Osteocyte (in vitro differentiated cells): ENCODE results near the gene PHF3. TPM values are rescaled to one million over a fixed set of nuclear protein-coding genes. Genes with fewer than 3 reads are reported as not detected.
A peak's percentile ranks its signal among the peaks of the same experiment; 100 is the strongest.

Experiments used
- DNase-seq: peaks from one replicate; pipeline ENCODE4 v3.0.0; 2021; ENCODE audit warnings: mixed read lengths; ENCODE audit not compliant: unreplicated experiment; ENCODE audit errors: extremely low spot score
- H3K27ac Mint-ChIP-seq: one replicate; pipeline ENCODE4 v1.8.0; 2021; ENCODE audit warnings: mild to moderate bottlenecking, mixed read lengths; ENCODE audit not compliant: unreplicated experiment
- H3K27me3 Mint-ChIP-seq: one replicate; pipeline ENCODE4 v1.8.0; 2021; ENCODE audit warnings: mixed read lengths; ENCODE audit not compliant: unreplicated experiment
- H3K36me3 Mint-ChIP-seq: one replicate; pipeline ENCODE4 v1.8.0; 2021; ENCODE audit warnings: mixed read lengths; ENCODE audit not compliant: unreplicated experiment
- H3K4me1 Mint-ChIP-seq: one replicate; pipeline ENCODE4 v1.8.0; 2021; ENCODE audit warnings: mixed read lengths; ENCODE audit not compliant: unreplicated experiment
- H3K4me3 Mint-ChIP-seq: one replicate; pipeline ENCODE4 v1.8.0; 2021; ENCODE audit warnings: mild to moderate bottlenecking, moderate library complexity, mixed read lengths; ENCODE audit not compliant: unreplicated experiment
- H3K9me3 Mint-ChIP-seq: one replicate; pipeline ENCODE4 v1.8.0; 2021; ENCODE audit warnings: mixed read lengths; ENCODE audit not compliant: unreplicated experiment
- CTCF ChIP-seq: fragments of 200-600 bp; sonication (generic); IDR thresholded peaks from 2 replicates; pipeline ENCODE4 v1.5.0; 2021; ENCODE audit warnings: antibody characterized with exemption, mild to moderate bottlenecking, moderate library complexity
- total RNA-seq: library from RNA; stranded (reverse); gene quantifications from 2 replicates; pipeline ENCODE4 v1.2.1, GENCODE V29; 2021

Gene PHF3
- total RNA-seq, 1 donor from 2014 or later: 51.5 TPM

- no peaks in the 10 kb centered on the region for H3K36me3 Mint-ChIP-seq
- no peak for DNase-seq
- H3K4me3 Mint-ChIP-seq: no peak overlapping the region
- H3K27me3 Mint-ChIP-seq: no peaks in the 10 kb centered on the region
- no peak for TF ChIP-seq CTCF
- no peaks in the 10 kb centered on the region for H3K9me3 Mint-ChIP-seq
- no peak overlapping the region for H3K27ac Mint-ChIP-seq
- peaks cover 11% of the 10 kb centered on the region for H3K4me1 Mint-ChIP-seq
These were observed 26.2 kb downstream of the PHF3 start for GRCh38 chr6:63661769-63662168.

DNA sequence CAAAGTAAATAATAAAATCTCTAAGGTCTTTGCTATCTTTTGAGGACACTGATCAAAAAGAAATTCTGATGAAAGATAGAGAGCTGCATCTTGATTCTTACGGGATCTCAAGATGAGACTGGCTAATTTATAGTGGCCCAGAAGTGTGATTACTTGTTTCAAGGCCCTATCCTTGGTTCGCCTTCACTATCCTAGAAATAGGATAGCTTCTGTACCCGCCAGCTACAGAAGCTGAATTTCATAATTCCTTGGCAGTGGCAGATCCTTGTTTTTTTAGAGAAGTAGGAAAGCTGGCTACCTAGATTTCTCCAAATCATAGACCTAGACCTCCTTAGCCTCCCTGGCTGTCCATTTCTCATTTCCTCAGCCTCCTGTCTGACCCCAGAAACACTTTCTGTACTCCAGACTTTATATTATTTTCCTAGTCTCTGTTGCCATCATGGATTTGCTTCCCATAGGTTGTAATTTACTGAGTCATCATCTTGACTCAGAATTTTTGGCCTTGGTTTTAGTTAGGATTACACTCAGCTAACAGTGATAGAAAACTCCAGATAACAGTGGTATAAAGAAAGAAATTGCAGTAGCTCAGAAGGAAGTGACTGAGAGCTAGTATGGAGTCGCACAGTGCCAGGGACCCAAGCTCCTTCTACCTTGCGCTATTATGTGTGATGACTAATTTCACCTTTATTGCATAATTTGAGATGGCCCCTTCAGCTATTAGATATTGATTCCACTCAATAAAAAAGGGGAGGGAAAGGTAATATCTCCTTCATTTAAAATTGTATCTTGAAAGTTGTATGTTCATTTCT lies 27.7 kb downstream of the PHF3 start:
- no peak for TF ChIP-seq CTCF
- Mint-ChIP-seq H3K27ac (peak overlapping the region; percentile 52), H3K4me1 (peaks cover 8% of the 10 kb centered on the region), H3K27me3 (no peaks in the 10 kb centered on the region), H3K36me3 (no peaks in the 10 kb centered on the region), H3K9me3 (no peaks in the 10 kb centered on the region), H3K4me3 (no peak overlapping the region)
- no peak for DNase-seq

- DNase-seq: no peak
- TF ChIP-seq CTCF: no peak
- Mint-ChIP-seq H3K27me3 (no peaks in the 10 kb centered on the region), H3K4me1 (peaks cover 8% of the 10 kb centered on the region), H3K36me3 (no peaks in the 10 kb centered on the region), H3K4me3 (no peak overlapping the region), H3K27ac (no peak overlapping the region), H3K9me3 (no peaks in the 10 kb centered on the region)
These were observed 28.3 kb downstream of the PHF3 start for GRCh38 chr6:63663956-63664281.

DNA sequence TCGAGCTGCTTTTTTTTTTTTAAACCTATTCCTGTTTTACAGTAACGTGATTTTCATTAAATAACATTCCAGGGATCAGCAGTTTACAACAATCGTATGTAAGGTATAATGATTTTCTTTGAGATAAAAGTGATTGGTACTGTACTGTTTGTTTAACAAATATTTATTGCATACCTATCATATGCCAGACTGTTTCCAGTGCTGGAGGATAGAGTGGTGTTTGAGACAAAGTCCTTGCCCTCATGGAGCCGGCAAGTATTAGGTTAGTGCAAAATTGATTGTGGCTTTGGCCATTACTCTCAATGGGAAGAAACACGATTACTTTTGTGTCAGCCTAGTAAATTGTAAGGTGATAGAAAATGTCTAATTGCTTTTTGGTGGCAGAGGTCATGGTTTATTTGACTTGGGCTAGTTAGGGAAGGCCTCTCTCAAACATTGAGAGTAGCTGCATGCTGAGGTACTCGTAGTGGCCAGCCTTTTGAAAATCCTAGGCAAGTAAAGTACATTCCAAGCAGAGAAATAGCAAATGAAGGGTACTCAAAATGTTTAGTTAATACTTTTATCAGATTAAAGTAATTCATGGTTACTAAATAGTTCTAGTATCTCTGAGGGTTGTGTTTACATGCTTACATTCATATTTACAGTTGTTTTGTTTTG lies 35.6 kb downstream of the PHF3 start:
- no peaks in the 10 kb centered on the region for H3K9me3 Mint-ChIP-seq
- peaks cover 6% of the 10 kb centered on the region for H3K36me3 Mint-ChIP-seq
- H3K27ac Mint-ChIP-seq: no peak overlapping the region
- peaks cover 7% of the 10 kb centered on the region for H3K4me1 Mint-ChIP-seq
- no peak for DNase-seq
- H3K27me3 Mint-ChIP-seq: no peaks in the 10 kb centered on the region
- H3K4me3 Mint-ChIP-seq: no peak overlapping the region
- no peak for TF ChIP-seq CTCF

DNA sequence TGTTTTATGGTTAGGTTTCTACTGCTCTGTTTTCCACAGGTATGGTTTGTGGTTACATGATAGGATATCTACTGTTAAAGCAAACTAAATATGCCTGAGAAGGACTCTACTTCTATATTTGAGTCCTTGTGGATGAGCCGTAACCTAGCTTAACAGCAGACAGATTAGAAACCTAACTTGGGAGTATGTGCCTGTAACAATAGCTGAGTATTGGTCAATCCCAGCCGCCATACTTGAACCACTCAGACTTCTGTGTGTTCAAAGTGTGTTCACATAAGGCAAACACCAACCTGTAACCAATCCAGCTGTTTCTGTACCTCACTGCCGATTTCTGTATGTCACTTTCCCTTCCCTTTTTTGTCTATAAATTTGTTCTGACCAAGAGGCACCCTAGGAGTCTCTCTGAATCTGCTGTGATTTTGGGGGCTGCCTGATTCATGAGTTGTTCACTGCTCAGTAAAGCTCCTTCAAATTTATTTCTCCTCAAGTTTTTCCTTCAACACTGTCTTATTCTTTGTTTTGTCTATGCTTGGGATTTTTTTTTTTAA lies 37.1 kb downstream of the PHF3 start:
- H3K27ac Mint-ChIP-seq: no peak overlapping the region
- DNase-seq: no peak
- H3K4me1 Mint-ChIP-seq: peaks cover 7% of the 10 kb centered on the region
- no peaks in the 10 kb centered on the region for H3K27me3 Mint-ChIP-seq
- TF ChIP-seq CTCF: no peak
- H3K9me3 Mint-ChIP-seq: no peaks in the 10 kb centered on the region
- no peak overlapping the region for H3K4me3 Mint-ChIP-seq
- peaks cover 6% of the 10 kb centered on the region for H3K36me3 Mint-ChIP-seq
